Globus pallidus (tissue), 1 donor: ENCODE results near the gene USH2A.

Experiments used
- DNase-seq: peaks from one replicate; pipeline ENCODE4 v3.0.0-alpha.2; 2015; ENCODE audit warnings: low spot score

Gene USH2A

DNA sequence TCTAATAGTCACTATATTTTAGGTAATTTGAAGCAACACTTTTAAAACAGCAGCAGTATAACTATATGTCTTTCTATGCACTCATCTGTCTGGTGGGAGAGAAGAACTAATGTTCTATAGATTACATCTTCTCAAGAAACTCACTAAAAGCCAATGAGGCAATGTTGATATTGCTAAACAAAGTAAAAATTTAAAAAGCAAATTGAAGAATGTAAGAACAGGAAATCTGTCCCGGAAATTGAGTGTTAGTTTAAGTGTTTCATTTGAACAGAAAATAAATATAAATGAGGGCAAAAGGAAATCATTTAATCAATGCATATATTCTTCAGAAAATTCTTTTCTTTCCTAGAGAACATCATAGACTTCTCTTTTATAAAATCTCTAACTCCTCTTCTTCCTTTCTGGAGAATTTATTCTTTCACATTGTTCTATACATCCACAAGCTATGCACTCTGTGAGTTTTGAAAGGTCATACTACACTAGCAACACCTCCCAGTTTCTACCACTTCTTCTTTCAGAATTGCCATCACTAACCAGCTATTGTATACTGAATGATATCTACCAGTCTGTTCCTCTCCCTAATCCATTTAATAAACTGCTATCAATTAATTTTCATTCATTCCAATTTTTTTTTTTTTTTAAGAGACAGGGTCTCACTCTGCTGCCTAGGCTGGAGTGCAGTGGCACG lies 153.0 kb downstream of the USH2A start:
- DNase-seq = no peak

DNA sequence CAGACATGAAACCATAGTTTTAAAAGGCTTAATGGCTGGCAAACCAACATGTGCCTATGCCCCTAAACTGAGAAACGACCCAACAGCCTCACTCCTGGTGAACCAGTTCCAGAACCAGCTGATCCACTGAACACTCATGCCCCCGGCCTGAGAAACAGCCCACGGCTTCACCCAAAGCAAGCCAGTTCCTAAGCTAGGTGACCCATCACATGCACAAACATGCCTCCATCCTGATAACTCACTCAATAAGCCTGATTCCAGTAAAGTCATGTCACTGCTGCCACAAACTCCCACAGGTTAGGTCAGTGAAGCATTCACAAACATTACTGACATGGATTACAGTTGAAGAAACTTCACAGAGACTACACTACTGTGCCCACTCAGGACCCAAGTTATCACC lies 161.6 kb downstream of the USH2A start:
- no peak for DNase-seq

DNA sequence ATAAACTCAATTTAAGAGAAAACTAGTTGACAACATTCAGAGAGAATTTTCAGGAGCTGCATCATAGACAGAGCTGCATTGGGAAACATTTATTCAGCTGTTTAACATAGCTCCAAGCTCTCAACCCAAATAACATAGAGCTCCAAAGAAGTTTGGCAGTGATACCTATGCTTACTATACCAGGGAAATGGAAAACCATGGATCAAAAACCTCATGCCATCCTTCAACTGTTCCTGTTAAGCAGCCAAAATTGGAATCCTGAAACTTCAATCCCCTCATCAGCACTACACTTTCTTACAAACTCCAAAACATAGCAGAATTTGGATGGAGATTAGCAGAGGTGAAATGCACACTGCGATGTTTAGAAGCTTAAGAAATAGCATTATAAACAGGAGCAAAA lies 164.4 kb downstream of the USH2A start:
- DNase-seq = no peak

DNA sequence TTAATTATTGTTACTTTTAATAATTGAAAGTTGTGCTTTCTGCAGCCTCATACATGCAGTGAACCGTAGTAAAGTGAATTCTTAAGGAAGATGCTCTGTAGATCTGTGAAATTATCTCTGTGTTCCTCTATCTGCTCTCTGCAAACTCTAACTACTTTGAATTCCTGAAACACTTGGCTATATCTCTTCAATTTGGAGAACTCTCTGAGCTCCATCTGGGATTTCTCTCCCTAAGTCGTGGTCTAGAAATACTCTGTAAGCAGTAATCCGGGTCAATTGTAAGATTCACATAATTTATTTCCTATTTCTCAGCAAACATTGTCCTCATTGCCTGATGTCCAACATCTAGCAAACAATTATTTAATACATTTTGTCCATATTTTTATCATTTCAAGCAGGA lies 164.9 kb downstream of the USH2A start:
- DNase-seq = no peak

DNA sequence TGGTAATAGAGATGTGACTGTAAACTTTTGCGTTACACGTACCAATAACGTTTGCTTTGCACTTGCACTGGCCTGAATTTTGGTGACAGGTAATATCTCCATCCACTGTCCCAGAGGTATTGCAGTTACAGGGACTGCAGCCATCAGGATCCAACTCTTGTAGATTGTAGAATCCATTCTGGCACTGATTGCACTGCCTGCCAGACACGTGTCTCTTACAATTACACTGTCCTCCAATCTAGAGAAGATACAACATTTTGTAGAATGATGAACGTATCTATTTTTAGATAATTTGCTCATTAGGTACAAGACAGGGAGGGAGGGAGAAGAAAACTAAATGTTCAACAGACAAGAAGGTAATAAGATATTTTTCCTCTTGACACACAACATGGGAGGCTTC lies 172.4 kb downstream of the USH2A start:
- no peak for DNase-seq

DNA sequence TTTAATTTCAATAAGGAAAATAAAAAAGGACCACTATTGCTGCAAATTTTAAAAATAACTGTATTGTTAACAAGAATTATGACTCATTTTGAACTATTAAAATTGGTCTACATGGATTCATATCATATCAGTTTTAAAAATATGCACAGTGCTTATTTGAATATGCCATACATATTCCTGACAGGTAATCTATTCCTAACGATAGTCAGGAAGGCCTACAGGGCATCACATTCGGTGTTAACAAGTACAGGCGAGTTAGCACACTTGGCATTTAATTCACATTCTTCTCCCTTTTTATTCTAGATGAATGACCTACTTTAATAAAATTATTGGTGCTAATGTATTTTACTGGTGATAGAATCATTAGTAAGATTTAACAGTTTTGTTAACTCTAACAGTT lies 174.6 kb downstream of the USH2A start:
- no peak for DNase-seq

DNA sequence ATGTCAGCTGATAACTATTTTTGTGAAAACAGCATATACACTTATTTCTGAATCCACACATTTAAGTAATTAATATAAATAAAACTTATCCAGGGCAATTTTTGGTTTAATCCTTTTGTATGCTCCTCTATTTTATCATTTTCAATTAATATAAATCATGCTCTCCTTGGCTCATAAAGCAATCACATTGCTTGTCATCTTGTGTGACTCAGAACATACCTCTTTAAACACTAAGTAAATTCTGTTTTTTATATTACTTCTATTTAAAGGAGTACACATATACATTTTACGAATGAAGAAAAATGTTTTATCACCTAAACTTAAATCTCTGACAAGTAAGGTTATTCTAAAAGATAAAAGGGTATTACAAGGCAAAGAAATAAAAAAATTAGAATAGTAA lies 175.3 kb downstream of the USH2A start:
- DNase-seq = no peak

DNA sequence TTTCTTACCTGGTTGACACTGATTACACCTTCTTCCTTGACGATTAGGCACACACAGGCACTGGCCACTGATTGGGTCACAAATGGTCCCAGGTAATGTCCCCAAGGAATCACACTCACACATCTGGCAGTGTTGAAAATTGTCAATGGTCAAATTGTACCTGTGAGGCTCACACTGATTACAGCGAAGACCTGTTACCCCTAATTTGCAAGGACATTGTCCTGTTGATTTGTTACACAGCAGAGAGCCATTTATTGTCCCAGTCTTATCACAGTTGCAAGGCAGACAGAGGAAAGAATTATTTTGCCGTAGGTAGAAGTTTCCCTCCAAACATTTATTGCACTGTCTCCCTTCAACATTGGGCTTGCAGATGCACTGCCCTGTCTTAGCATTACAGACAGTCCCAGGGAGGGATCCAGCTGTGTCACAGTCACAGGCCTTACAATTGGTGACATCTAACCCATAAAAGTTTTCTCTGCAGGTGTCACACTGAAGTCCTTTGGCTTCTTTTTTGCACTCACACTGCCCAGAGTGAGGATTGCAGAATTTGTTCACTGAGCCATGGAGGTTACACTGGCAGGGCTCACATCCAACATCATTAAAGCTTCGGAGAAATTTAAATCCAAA lies 176.6 kb downstream of the USH2A start:
- DNase-seq = no peak

DNA sequence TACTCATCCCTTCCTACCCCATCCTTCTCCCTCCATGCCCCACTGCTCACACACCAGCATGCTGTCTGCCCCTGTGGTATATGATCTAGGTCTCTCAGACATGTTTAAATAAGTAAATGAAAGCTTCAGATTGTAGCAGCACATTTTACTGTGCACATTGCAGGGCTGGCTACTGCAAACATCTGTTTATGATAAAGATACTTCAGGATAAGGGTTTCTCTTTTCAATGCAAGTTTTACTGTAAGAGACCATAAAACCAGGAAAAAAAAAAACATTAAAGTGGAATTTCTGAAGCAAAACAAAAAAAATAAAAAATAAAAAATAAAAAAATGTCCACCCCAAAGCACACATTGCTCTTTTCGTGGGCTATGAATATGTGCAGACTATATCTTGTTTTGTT lies 184.4 kb downstream of the USH2A start:
- no peak for DNase-seq

DNA sequence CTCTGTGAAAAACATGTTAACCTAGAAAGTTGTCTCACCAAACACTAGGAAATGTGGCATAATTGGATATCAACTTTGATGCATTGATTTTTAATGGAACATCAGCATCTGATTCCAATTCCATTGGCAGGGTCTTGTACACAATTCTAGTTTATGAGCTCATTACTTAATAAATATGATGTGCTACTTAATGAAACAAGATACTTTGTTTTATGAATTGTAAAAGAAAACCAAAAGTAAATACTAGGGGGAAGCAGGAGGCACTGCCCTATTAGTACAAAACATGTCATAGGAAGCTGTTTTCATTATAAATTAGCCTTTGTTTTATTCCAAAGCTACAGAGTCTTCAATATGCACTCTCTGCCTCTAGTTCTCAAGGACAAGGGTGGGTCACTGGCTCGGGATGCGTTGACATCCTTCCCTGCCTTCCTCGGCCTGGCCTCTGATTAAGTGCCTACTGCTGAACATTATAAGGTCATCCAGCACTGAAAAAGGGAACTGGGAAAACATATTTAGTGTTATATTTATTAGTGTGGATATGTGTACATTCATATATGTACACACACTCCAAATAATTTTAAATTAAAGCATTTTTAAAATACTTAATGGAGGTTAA lies 185.2 kb downstream of the USH2A start:
- DNase-seq = no peak

DNA sequence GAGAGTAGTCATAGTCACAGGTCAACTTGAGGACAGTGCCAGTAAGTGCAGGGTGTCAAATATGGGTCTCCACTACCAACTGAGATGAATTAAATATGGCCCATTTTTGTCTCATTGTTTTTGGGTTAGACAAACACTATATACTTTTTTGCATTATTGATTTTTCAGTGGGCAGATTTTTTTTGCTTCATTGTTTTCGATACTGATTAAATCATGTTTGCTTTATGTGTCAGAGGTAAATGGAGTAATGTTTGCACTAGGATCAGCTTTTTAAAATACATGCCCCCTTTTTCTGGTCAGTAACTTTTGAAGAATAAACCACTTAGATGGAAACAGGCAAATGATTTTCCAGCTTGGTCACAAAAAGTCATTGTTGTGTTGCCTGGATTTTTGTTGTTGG lies 199.0 kb downstream of the USH2A start:
- DNase-seq = no peak

DNA sequence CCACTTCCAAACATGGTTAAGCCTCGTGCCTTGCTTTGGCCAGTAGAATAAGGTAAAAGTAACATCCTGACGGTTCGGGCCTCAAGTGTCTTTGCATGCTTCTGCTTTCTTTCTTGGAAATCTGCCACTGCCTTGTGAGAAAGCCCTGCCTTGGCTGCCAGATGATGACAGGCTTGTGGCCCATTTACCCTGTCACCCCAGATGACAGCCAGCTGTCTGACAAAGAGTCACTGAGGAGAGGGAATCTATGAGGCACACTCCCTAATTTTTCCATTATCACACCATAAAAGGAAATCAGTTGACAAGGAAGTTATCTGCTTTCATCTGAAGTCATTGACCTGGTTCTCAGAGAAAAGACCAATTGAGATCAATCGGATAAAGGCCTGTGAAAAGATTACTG lies 199.8 kb downstream of the USH2A start:
- DNase-seq = no peak

DNA sequence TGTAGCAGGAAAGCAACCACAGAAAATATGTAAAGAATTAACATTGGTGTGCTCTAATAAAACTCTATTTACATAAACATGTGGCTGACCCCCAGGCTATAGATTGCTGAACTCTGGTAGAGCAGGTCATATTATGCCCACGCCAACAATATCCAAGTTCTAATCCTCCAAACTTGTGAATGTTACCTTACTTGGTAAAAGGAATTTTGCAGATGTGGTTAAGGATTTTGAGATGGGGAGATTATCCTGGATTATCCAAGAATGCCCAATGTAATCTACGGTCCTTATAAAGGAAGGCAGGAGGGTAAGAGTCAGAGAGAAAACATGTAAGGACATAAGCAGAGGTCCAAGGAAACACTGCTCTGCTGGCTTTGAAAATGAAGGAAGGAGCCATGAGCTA lies 201.0 kb downstream of the USH2A start:
- DNase-seq = no peak

DNA sequence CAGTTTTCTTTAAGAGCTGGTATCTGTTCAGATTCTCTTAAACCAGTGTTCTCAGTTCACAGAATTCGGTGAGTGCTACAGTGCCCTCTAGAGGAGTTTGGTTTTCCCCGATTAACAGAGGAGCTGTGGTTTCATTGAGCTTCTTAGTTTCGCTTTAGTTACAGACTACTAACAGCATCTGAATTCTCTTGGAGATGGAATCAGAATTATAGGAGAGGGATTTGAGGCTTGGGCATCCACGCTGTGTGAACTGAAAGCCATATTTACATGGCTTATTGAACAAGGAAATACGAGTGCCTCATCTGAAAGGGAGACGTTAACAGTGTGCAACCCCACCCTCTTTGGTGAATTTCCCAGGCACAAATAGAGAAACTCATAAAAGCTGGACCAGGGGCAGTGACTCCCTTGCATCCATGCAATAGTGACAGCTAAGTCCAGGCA lies 202.0 kb downstream of the USH2A start:
- DNase-seq = peak; percentile 74

DNA sequence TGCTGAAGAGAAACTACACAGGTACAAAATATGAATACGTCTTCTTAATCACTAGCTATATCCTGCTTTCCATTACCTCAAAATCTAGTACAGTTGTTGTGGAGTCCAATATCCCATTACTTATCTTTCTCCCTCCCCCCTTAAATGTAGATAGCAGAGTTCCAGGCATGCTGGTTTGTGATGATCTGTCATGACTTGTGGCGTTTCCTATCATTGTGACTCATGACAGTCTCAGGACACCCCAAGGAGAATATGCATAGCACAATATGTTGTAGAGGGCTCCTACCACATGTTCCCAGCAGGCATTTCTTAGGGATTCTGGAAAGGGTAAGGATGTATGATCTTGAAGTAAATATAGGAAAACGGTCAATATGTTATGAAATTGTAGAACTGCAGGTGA lies 206.9 kb downstream of the USH2A start:
- DNase-seq = no peak

DNA sequence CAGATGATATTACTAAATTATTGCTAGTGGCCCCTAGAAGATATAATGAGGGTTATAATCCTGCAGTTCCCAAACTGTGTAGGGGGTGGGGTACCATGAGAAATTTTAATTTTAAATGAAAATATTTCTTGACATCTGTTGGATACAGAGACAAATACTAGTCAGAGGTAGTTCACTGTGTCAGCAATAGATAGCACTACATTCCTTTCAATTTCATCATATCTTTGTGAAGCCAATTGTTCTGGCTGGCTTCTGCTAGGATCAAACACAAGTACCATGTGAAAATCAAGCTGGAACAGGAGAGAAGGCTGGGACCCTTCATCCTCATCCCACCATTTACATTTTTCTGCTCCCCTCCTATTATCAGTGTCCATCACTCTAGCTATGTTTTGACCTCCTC lies 208.1 kb downstream of the USH2A start:
- no peak for DNase-seq

DNA sequence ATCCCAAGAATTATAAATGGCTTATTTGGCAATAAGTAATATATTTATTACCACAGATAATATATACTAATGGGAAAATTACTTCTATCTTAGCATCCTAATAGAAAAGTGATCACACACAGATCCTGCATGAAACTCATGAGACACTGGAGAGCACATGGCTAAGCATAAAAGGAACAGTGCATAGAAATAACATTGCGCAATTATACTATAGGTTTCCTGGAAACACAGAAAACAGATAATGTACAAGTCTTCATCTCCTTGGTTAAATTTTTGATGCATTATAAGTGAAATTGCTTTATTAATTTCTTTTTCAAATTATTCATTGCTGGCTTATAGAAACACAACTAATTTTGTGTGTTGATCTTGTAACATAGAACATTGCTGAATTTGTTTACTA lies 210.4 kb downstream of the USH2A start:
- no peak for DNase-seq

DNA sequence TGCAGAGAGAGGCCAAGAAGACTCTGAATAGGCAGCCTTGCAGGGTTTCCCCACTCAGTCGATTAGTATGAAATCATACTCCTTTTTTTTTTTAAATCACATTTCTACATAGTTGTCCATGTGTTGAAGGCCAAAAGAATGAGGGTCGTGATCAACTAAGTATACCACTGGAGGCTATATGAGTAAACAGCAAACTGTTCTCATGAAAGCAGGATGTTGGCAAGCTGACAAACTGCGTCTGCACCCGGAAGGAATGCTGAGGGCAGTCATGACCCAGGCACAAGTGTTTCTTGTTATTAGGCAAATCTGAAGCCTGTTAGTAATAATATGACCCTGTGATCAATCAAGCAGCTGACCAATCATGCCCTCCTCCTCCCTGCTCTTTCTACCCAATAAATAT lies 213.2 kb downstream of the USH2A start:
- DNase-seq = no peak

DNA sequence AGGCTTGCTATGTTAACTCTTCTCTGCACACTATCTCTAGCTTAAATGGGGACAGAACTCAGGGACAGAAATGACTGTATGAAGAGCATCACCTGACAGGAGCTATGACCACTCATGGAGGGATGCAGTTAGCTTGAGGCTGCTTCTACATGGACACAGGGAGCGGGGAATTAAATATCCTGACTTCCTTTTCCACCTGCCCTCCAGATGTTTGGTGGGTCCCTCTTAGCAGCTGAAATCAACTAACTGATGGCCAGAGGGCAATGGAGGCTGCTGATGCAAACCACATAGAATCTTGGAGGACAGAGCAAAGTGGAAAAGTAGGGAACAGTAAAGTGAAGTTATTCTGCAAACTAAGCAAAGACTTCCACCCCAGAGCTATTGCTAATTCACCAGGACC lies 214.1 kb downstream of the USH2A start:
- DNase-seq = no peak

DNA sequence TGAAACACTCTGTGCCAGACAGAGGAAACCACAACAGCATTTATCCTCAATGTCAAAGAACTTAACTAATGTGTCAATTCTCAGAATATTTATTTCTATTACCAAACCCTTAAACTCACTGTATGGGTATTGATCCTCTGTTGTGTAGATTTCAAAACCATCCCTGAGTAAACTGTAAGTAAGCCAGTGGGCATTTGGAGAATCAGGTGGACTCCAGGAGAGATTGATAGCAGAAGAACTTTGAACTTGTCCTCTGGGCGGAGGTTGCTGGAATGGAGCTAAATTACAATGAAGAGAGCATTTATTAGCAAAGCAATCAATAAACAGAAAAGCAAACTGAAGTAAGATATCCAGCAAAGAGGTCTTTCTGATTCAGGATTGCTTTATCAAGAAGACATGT lies 216.1 kb downstream of the USH2A start:
- DNase-seq = no peak

DNA sequence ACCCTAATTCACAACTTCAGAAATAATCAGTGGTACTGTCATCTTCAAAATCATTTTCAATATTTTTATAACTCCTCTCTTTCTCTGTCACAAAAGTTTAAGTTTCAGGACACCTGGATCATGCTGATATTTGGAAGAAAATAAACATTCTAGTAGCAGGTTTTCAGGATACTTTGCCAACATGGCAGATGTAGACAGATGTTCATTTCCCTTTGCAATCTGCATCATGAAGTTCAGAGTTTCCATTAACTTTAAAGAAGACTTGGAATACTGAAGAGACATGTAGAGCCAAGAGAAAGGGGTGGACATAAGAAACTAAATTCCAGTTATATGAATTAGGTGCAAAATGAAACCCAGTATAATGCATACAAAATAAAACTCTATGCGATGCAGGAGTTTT lies 218.1 kb downstream of the USH2A start:
- DNase-seq = no peak

DNA sequence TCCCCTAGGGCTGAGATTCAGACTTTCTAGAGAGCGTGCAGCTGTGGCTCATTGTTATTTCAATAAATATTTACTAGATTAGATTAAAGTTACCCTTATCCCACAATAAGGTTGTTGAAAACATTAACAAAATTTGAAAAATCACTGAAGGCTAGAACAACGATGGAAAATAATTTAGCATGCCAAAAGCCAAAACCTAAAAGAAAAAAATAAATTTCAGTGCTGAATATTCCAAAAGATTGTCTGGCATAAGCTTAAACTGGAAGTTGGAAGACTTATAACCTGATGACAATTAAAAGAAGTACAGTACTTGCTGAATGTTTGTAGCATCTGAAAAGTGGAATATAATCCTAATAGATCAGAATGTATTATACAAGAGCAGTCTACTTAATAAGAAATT lies 221.3 kb downstream of the USH2A start:
- no peak for DNase-seq

DNA sequence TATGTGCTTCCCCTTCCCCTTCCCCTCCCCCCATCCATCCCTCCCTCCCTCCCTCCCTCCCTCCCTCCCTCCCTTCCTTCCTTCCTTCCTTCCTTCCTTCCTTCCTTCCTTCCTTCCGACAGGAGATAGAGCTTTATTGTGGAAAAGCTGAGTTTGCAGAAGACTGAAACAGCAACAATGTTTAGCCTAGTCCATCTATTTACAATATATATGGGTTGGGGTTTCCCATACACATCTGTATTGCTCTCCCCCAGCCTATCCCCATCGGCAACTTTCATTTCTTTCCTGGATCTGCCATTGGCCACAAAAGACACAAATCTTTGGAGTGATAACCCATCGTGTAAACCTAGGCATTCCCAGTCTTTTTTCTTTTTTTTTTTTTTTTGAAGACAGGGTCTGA lies 222.3 kb downstream of the USH2A start:
- no peak for DNase-seq

DNA sequence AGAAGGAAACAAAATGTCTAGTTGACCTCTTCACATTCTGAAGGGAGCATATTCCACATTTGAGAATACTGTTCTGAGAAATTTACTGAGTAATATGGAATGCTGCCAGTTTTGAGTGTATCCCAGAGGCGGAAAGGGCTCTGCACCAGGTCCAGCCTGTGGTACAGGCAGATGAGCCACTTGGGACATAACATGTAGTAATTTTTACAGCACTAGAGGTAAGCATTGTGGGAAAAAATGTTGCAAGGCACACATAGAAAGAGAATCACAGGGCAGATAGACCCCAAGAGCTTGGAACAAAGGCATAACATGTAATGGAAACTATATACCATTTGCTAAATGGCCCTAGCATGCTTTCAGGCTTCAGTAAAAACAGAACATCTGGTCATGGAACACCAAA lies 228.5 kb downstream of the USH2A start:
- DNase-seq = no peak
